Tibial nerve (tissue), 4 donors: Measurements from ENCODE around the gene SMAD2. TPM values are rescaled to one million over a fixed set of nuclear protein-coding genes. Genes with fewer than 3 reads are reported as not detected.

ENCODE experiments used
- DNase-seq, 2 donors: peaks; one replicate each; pipeline ENCODE4 v3.0.0-alpha.2; 2019; ENCODE audit warnings: low spot score in 2 of 2
- H3K27ac ChIP-seq, 4 donors: fragments of 200-600 bp; sonication (generic) in 3 of 4; one replicate each; pipeline ENCODE4 v1.5.1; 2017 to 2019; ENCODE audit warnings: mild to moderate bottlenecking in 1 of 4
- H3K27me3 ChIP-seq, 2 donors: fragments of 200-600 bp; sonication (generic) in 1 of 2; one replicate each; pipeline versions ENCODE4 v1.5.1 to v1.6.0; 2017 to 2019
- H3K36me3 ChIP-seq, 3 donors: fragments of 200-600 bp; sonication (generic); one replicate each; pipeline ENCODE4 v1.5.1; 2018 to 2019
- H3K4me1 ChIP-seq, 4 donors: fragments of 200-600 bp; sonication (generic) in 3 of 4; one replicate each; pipeline ENCODE4 v1.5.1; 2017 to 2019
- H3K4me3 ChIP-seq, 4 donors: fragments of 200-600 bp; sonication (generic) in 3 of 4; one replicate each; pipeline ENCODE4 v1.5.1; 2017 to 2019; ENCODE audit warnings: mild to moderate bottlenecking in 1 of 4, moderate library complexity in 1 of 4
- H3K9me3 ChIP-seq, 4 donors: fragments of 200-600 bp; sonication (generic) in 3 of 4; one replicate each; pipeline ENCODE4 v1.5.1; 2017 to 2019
- EP300 ChIP-seq, 2 donors: sonication (generic); formaldehyde crosslinking; IDR thresholded peaks; one replicate each; pipeline ENCODE4 v1.6.1; 2017; ENCODE audit warnings: antibody characterized with exemption in 2 of 2, mild to moderate bottlenecking in 1 of 2
- POLR2A ChIP-seq, 2 donors: fragments of 450-650 bp; IDR thresholded peaks; one replicate each; pipeline ENCODE4 v1.6.1; 2017; ENCODE audit warnings: antibody characterized with exemption in 2 of 2, mild to moderate bottlenecking in 2 of 2, moderate library complexity in 2 of 2
- WGBS, 2 donors: methylation state at CpG; one replicate each; pipeline ENCODE4 v1.1.5; 2018; 5-methylcytosine and 5-hydroxymethylcytosine counted together
- total RNA-seq, 4 donors: library from RNA; depleted of rRNA; stranded (reverse); fragments of >200 nt; gene quantifications; one replicate each; pipeline ENCODE4 v1.1.0, GENCODE V29; 2016
- TF ChIP-seq, protein P1 (sequence below), 5 experiments: fragments of 200-600 bp in 3 of 5; fragments of 450-650 bp in 2 of 5; sonication (generic) in 3 of 5; IDR thresholded peaks; one replicate each; pipeline ENCODE4 v1.5.1; 2016 to 2019; ENCODE audit warnings: antibody characterized with exemption in 5 of 5, mild to moderate bottlenecking in 3 of 5, moderate library complexity in 2 of 5

SMAD2 gene
- total RNA-seq, 4 donors from 2014 or later = 34.8 to 54.5 (median 45.5) TPM

- Histone ChIP-seq H3K9me3 (no peaks in the 10 kb centered on the region), H3K36me3 (peaks cover 0 to 10% (median 3%) of the 10 kb centered on the region in 3 donors), H3K27me3 (no peaks in the 10 kb centered on the region), H3K4me1 (peaks cover 0 to 19% (median 9%) of the 10 kb centered on the region in 4 donors), H3K27ac (no peak overlapping the region), H3K4me3 (no peak overlapping the region)
- TF ChIP-seq EP300 (IDR thresholded peaks at IDR 0.05) = no peak
- TF ChIP-seq, protein P1, sequence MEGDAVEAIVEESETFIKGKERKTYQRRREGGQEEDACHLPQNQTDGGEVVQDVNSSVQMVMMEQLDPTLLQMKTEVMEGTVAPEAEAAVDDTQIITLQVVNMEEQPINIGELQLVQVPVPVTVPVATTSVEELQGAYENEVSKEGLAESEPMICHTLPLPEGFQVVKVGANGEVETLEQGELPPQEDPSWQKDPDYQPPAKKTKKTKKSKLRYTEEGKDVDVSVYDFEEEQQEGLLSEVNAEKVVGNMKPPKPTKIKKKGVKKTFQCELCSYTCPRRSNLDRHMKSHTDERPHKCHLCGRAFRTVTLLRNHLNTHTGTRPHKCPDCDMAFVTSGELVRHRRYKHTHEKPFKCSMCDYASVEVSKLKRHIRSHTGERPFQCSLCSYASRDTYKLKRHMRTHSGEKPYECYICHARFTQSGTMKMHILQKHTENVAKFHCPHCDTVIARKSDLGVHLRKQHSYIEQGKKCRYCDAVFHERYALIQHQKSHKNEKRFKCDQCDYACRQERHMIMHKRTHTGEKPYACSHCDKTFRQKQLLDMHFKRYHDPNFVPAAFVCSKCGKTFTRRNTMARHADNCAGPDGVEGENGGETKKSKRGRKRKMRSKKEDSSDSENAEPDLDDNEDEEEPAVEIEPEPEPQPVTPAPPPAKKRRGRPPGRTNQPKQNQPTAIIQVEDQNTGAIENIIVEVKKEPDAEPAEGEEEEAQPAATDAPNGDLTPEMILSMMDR (IDR thresholded peaks at IDR 0.05) = no peak
- TF ChIP-seq POLR2A (IDR thresholded peaks at IDR 0.05) = no peak
- DNase-seq = no peak
- WGBS, 2 donors = 87 to 89% methylated on average over 3 of the region's 3 CpGs
Observed at GRCh38 chr18:47868744-47869143, 61.7 kb downstream of the SMAD2 start.

GRCh38 chr18:47865183-47865582 is 65.3 kb downstream of the SMAD2 start:
- DNase-seq = no peak

GRCh38 chr18:47863041-47863440 is 67.4 kb downstream of the SMAD2 start:
- H3K27me3 ChIP-seq = no peaks in the 10 kb centered on the region
- H3K36me3 ChIP-seq = peaks cover 0 to 63% (median 3%) of the 10 kb centered on the region in 3 donors

More at GRCh38 chr18:47865183-47865582, 65.3 kb downstream of the SMAD2 start:
- TF ChIP-seq EP300 (IDR thresholded peaks at IDR 0.05) (no peak), POLR2A (IDR thresholded peaks at IDR 0.05) (no peak)
- TF ChIP-seq, protein P1 (IDR thresholded peaks at IDR 0.05) = no peak
- H3K36me3 ChIP-seq = peaks cover 0 to 41% (median 3%) of the 10 kb centered on the region in 3 donors
- no peaks in the 10 kb centered on the region for H3K27me3 ChIP-seq
- H3K4me3 ChIP-seq = no peak overlapping the region
- no peaks in the 10 kb centered on the region for H3K9me3 ChIP-seq
- WGBS, 2 donors = 90 to 91% methylated on average over 3 of the region's 3 CpGs
- H3K27ac ChIP-seq = no peak overlapping the region
- H3K4me1 ChIP-seq = peaks cover 0 to 6% (median 3%) of the 10 kb centered on the region in 4 donors

GRCh38 chr18:47858607-47859006 is 71.9 kb downstream of the SMAD2 start:
- Histone ChIP-seq H3K9me3 (peaks cover 0 to 43% (median 13%) of the 10 kb centered on the region in 4 donors), H3K4me3 (no peak overlapping the region), H3K27me3 (no peaks in the 10 kb centered on the region), H3K4me1 (no peaks in the 10 kb centered on the region), H3K27ac (no peak overlapping the region), H3K36me3 (peaks cover 0 to 85% (median 0%) of the 10 kb centered on the region in 3 donors)
- DNase-seq = no peak
- TF ChIP-seq, protein P1 (IDR thresholded peaks at IDR 0.05) = no peak
- no peak for TF ChIP-seq EP300 (IDR thresholded peaks at IDR 0.05)
- no peak for TF ChIP-seq POLR2A (IDR thresholded peaks at IDR 0.05)
- 97 to 98% methylated on average over 3 of the region's 3 CpGs for WGBS, 2 donors

More at GRCh38 chr18:47863041-47863440, 67.4 kb downstream of the SMAD2 start:
- no peak for DNase-seq
- no peaks in the 10 kb centered on the region for H3K4me1 ChIP-seq
- TF ChIP-seq POLR2A (IDR thresholded peaks at IDR 0.05) (no peak), EP300 (IDR thresholded peaks at IDR 0.05) (no peak)
- TF ChIP-seq, protein P1 (IDR thresholded peaks at IDR 0.05) = no peak
- no peak overlapping the region for H3K4me3 ChIP-seq
- no peak overlapping the region for H3K27ac ChIP-seq
- peaks cover 0 to 12% (median 6%) of the 10 kb centered on the region in 4 donors for H3K9me3 ChIP-seq

DNA sequence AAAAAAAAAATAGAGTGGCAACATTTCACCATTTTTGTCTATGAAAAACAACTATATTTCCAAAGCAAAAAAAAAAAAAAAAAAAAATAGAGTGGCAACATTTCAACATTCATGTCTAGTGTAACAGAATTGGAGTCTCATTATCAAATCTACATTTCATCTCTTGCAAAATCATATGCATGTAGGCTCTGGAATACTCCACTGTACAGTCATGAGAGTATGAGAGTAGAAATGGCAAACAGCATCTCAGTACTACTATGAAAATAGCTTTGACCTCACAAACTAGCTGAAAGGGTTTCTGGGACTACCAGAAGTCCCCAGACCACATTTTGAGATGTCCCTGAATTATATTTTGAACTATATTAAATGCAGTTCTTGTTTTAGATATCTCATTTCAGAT is 82.8 kb downstream of the SMAD2 start:
- Histone ChIP-seq H3K27ac (no peak overlapping the region), H3K9me3 (no peaks in the 10 kb centered on the region), H3K4me3 (no peak overlapping the region), H3K36me3 (peaks cover 0 to 40% (median 3%) of the 10 kb centered on the region in 3 donors), H3K27me3 (no peaks in the 10 kb centered on the region), H3K4me1 (no peaks in the 10 kb centered on the region)
- TF ChIP-seq POLR2A (IDR thresholded peaks at IDR 0.05) (no peak), EP300 (IDR thresholded peaks at IDR 0.05) (no peak)
- TF ChIP-seq, protein P1 (IDR thresholded peaks at IDR 0.05) = no peak
- DNase-seq = no peak
